GM06990 (cell line): Measurements from ENCODE around the gene COL23A1.

Experiments used
- DNase-seq: peaks from one replicate; pipeline ENCODE4 v3.0.0-alpha.2; 2011; ENCODE audit not compliant: insufficient read length; ENCODE audit errors: extremely low read depth
- H3K27me3 ChIP-seq: replicated peaks from 2 replicates; pipeline ENCODE4 v1.6.0; 2011; ENCODE audit warnings: low read length; ENCODE audit not compliant: control insufficient read depth, insufficient read depth
- H3K36me3 ChIP-seq: 2 replicates; pipeline ENCODE4 v1.5.1; 2011; ENCODE audit warnings: low read length; ENCODE audit not compliant: control insufficient read depth, insufficient read depth
- H3K4me3 ChIP-seq: replicated peaks from 2 replicates; pipeline ENCODE4 v1.5.1; 2011; ENCODE audit warnings: low read depth, mild to moderate bottlenecking, control low read depth, low read length
- TF ChIP-seq, protein P1 (sequence below): IDR thresholded peaks from 2 replicates; pipeline ENCODE4 v1.5.1; 2011; ENCODE audit warnings: low read length, control low read depth, mild to moderate bottlenecking, inconsistent platforms; ENCODE audit not compliant: insufficient read depth, poor library complexity, severe bottlenecking

COL23A1 gene

GRCh38 chr5:178213748-178214151 is 376.4 kb downstream of the COL23A1 start:
- Histone ChIP-seq H3K4me3 (no peak overlapping the region), H3K27me3 (no peaks in the 10 kb centered on the region), H3K36me3 (peaks cover 54% of the 10 kb centered on the region)
- no peak for DNase-seq
- TF ChIP-seq, protein P1, sequence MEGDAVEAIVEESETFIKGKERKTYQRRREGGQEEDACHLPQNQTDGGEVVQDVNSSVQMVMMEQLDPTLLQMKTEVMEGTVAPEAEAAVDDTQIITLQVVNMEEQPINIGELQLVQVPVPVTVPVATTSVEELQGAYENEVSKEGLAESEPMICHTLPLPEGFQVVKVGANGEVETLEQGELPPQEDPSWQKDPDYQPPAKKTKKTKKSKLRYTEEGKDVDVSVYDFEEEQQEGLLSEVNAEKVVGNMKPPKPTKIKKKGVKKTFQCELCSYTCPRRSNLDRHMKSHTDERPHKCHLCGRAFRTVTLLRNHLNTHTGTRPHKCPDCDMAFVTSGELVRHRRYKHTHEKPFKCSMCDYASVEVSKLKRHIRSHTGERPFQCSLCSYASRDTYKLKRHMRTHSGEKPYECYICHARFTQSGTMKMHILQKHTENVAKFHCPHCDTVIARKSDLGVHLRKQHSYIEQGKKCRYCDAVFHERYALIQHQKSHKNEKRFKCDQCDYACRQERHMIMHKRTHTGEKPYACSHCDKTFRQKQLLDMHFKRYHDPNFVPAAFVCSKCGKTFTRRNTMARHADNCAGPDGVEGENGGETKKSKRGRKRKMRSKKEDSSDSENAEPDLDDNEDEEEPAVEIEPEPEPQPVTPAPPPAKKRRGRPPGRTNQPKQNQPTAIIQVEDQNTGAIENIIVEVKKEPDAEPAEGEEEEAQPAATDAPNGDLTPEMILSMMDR, result no peak

- H3K36me3 ChIP-seq, result peaks cover 57% of the 10 kb centered on the region
- DNase-seq, result peak; percentile 28
- no peak overlapping the region for H3K4me3 ChIP-seq
- TF ChIP-seq, protein P1, result no peak
- no peaks in the 10 kb centered on the region for H3K27me3 ChIP-seq
Observed at GRCh38 chr5:178213003-178213461, 377.2 kb downstream of the COL23A1 start.

DNA sequence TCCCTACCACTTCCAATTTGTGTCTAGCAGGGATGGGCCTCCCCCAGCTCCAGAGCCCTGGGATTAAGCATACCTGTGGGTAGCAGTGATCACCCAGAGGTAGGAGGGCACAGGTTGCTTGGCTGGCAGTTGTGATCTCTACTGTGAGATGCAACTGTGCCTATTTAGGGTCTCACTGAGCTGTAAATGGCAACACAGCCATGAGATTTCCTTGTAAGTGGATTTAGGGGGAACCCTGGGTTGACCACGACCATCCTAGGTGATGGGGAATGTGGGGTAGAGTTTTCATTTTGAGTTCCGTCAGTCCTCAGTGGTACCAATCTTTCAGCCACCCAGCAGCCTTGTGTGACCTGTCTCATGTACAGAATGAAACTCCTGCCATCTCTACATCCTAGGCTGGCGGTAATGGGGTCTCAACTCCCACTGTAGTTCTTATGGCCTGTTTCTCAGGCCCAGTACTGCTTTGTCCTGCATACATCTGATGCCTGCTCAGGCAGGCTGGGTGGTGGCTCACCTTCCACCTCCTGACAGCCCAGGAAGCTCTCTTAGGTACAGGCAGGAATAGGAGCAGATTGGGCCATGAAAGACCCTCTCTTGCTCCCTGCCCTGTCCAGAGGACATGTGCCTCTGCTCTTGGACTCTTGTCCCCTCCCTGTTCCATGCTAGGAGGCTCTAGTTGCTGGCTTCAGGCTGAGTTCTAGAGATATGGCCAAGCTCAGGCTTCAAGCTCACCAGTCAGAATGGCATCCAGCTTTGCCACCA is 377.8 kb downstream of the COL23A1 start:
- no peaks in the 10 kb centered on the region for H3K27me3 ChIP-seq
- DNase-seq, result no peak
- no peak overlapping the region for H3K4me3 ChIP-seq
- TF ChIP-seq, protein P1, result no peak
- peaks cover 63% of the 10 kb centered on the region for H3K36me3 ChIP-seq

- DNase-seq, result no peak
- Histone ChIP-seq H3K4me3 (no peak overlapping the region), H3K27me3 (no peaks in the 10 kb centered on the region), H3K36me3 (peaks cover 72% of the 10 kb centered on the region)
- TF ChIP-seq, protein P1, result no peak
Observed at GRCh38 chr5:178211095-178212048, 378.8 kb downstream of the COL23A1 start.

- TF ChIP-seq, protein P1, result no peak
- no peaks in the 10 kb centered on the region for H3K27me3 ChIP-seq
- no peak overlapping the region for H3K4me3 ChIP-seq
- no peak for DNase-seq
- H3K36me3 ChIP-seq, result peaks cover 73% of the 10 kb centered on the region
Observed at GRCh38 chr5:178210686-178211085, 379.5 kb downstream of the COL23A1 start.
